H1 (cell line): Measurements from ENCODE around the gene SPAG17. TPM values are rescaled to one million over a fixed set of nuclear protein-coding genes. Genes with fewer than 3 reads are reported as not detected.

ENCODE experiments used
- ASH2L ChIP-seq: fragments of 200-600, 300-600 bp; sonication (generic); IDR thresholded peaks from one replicate; pipeline ENCODE4 v1.7.1; 2017; ENCODE audit warnings: low read length
- CBX8 ChIP-seq: fragments of 300-800, 300-1000 bp; sonication (generic); IDR thresholded peaks from 2 replicates; pipeline ENCODE4 v1.7.1; 2016; ENCODE audit warnings: low read depth, low read length, borderline replicate concordance
- CHD7 ChIP-seq: fragments of 300-600 bp; sonication (generic); IDR thresholded peaks from 2 replicates; pipeline ENCODE4 v1.7.1; 2012; ENCODE audit warnings: low read length, moderate library complexity, mild to moderate bottlenecking, inconsistent platforms; ENCODE audit not compliant: insufficient replicate concordance
- GABPA ChIP-seq: IDR thresholded peaks from 2 replicates; pipeline ENCODE4 v1.6.1; 2011; ENCODE audit warnings: mild to moderate bottlenecking, low read length, moderate library complexity, borderline replicate concordance; ENCODE audit not compliant: insufficient read depth
- GTF2F1 ChIP-seq: IDR thresholded peaks from 2 replicates; pipeline ENCODE4 v1.6.1; 2012; ENCODE audit warnings: low read depth, low read length, improper control_type of control experiment, borderline replicate concordance
- HDAC2 ChIP-seq, 2 experiments: fragments of 300-600 bp in 1 of 2; sonication (generic) in 1 of 2; IDR thresholded peaks; 2 replicates each; pipeline ENCODE4 v1.6.1; 2011 to 2012; ENCODE audit warnings: low read depth in 2 of 2, low read length in 2 of 2, mild to moderate bottlenecking in 2 of 2, moderate library complexity in 2 of 2, borderline replicate concordance in 1 of 2, inconsistent platforms in 1 of 2
- HDAC6 ChIP-seq: IDR thresholded peaks from one replicate; pipeline ENCODE4 v1.7.1; 2012; ENCODE audit warnings: low read depth, mild to moderate bottlenecking, inconsistent platforms, low read length, moderate library complexity
- JUND ChIP-seq: IDR thresholded peaks from 2 replicates; pipeline ENCODE4 v1.6.1; 2011; ENCODE audit warnings: mild to moderate bottlenecking, improper control_type of control experiment, low read length
- MAFK ChIP-seq: IDR thresholded peaks from 2 replicates; pipeline ENCODE4 v1.6.1; 2012; ENCODE audit warnings: low read depth, mild to moderate bottlenecking, improper control_type of control experiment, low read length
- POLR2A ChIP-seq, 2 experiments: IDR thresholded peaks; 1 replicate in 1 of 2; 2 replicates in 1 of 2; pipeline ENCODE4 v1.6.1; 2011; ENCODE audit warnings: low read depth in 2 of 2, low read length in 2 of 2, mild to moderate bottlenecking in 2 of 2; ENCODE audit errors: control extremely low read depth in 1 of 2
- POU5F1 ChIP-seq: IDR thresholded peaks from 2 replicates; pipeline ENCODE4 v1.6.1; 2011; ENCODE audit warnings: low read depth, mild to moderate bottlenecking, low read length, moderate library complexity
- SRF ChIP-seq: IDR thresholded peaks from 2 replicates; pipeline ENCODE4 v1.6.1; 2011; ENCODE audit warnings: mild to moderate bottlenecking, low read depth, low read length, moderate library complexity
- ZNF274 ChIP-seq: IDR thresholded peaks from 2 replicates; pipeline ENCODE4 v1.7.0; 2012; ENCODE audit warnings: low read length, borderline replicate concordance; ENCODE audit errors: extremely low read depth
- polyA plus RNA-seq, 7 experiments: library from polyadenylated mRNA; depleted of rRNA in 3 of 7; stranded (reverse) in 5 of 7; unstranded in 2 of 7; fragments of >200 nt in 5 of 7; fragments of 200-250 nt in 2 of 7; gene quantifications; 1 replicate in 5 of 7; 2 replicates in 1 of 7; 4 replicates in 1 of 7; pipeline versions ENCODE4 v1.2.1 to v1.2.3, GENCODE V29; 2011 to 2013; ENCODE audit warnings: missing spikeins in 2 of 7, mixed read lengths in 2 of 7
- total RNA-seq: library from RNA; stranded (reverse); fragmentation: NEBNext Ultra II Directional; extraction: Animal tissue kit (Norgen Biotek cat#: 25700); gene quantifications from 2 replicates; pipeline ENCODE4 v1.2.1, GENCODE V29; 2021

Gene SPAG17
- total and polyA plus RNA-seq, 2 of the 8 experiments (the other 6 are each of a cell fraction or from before 2014, with no cell fraction given): 0.56 to 0.62 TPM

- TF ChIP-seq CHD7: no peak
- TF ChIP-seq ASH2L: no peak
- TF ChIP-seq GTF2F1: no peak
- TF ChIP-seq ZNF274: no peak
- TF ChIP-seq SRF: no peak
- TF ChIP-seq HDAC6: no peak
- no peak for TF ChIP-seq HDAC2 (IDR thresholded peaks at IDR 0.05; ENCODE audit: borderline replicate concordance in 1 of 2, low read depth in 2 of 2, low read length in 2 of 2)
- TF ChIP-seq GABPA: no peak
- no peak for TF ChIP-seq POLR2A (IDR thresholded peaks at IDR 0.05; ENCODE audit: control extremely low read depth in 1 of 2, low read depth in 2 of 2, low read length in 2 of 2)
- no peak for TF ChIP-seq CBX8
- TF ChIP-seq POU5F1: no peak
- TF ChIP-seq JUND: no peak
- TF ChIP-seq MAFK: no peak
These were observed 41.9 kb downstream of the SPAG17 start (continued) for GRCh38 chr1:118143121-118143520.
